GM19395 (cell line): ENCODE results near the gene CNR1.
"Not testable (repeated sequence)": the region's sequence is repeated elsewhere in the genome, so short reads cannot be mapped to it uniquely, and the experiment has no call there.

Experiments
- ATAC-seq: cut with Tn5 transposase; IDR thresholded peaks from one replicate; pipeline ENCODE4 v1.9.1; 2021; ENCODE audit warnings: mild to moderate bottlenecking, moderate library complexity; ENCODE audit not compliant: unreplicated experiment

Gene CNR1

DNA sequence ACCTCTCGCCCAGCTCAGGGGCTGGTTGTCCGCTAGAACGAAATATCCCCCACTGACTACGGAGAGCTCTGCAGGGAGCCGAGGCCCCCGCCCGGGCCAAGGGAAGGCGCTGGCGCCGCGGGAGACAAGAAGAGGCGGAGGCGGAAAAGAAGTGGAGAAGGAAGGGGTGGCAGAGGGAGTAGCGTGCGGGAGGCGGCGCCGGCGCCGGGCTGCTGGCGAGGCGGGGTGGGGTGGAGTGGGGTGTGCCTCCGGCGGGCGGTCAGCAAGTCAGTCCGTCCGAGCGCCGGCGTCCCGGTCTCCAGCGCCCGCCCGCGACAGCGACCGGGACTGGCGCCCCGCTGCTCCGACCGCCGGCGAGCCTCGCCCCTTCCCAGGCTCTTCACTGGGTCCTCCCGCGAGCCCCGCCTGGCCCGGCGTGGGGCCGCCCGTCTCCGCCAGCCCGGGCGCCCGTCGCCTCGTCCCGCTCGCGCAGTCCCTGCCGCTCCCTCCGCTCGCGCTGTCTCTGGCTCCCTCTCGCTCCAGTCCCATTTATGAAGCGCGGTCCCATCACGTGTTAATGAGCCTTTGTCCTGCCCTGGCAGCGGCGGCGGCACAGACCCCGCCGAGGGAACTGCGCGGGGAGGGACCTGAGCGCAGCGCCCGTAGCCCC, at the start of gene CNR1:
Gene CNR1, minus strand, starts transcription at position 504 of the 649 bp plus-strand sequence. CDS start 21,073 bp downstream, outside the sequence.
- ATAC-seq: peak; percentile 49

DNA sequence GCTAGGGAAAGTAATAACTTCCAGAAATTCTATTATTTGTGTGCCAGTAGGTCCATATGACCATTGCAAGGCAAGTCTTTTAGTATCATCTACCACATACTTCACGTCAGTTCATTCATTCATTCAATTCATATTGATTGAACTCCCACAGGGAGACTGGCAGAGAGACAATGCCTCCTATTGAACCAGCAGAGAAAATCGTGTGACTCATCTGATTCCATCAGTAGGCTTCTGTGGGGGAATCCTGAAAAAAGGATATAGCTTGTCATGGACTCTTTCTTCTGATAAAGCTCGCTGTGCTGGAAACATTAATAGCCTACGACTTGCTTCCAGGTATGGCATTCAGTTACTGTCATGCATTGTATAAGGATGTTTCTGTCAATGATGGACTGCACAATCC, 45.3 kb upstream of the CNR1 start:
- ATAC-seq: no peak

- ATAC-seq: no peak
Measured at GRCh38 chr6:88209301-88209700, 43.2 kb upstream of the CNR1 start.

GRCh38 chr6:88208726-88209125, 42.6 kb upstream of the CNR1 start:
- ATAC-seq: no peak

- not testable (repeated sequence) for ATAC-seq
Measured at GRCh38 chr6:88201734-88202133, 35.6 kb upstream of the CNR1 start.

- no peak for ATAC-seq
Measured at GRCh38 chr6:88184921-88185320, 18.8 kb upstream of the CNR1 start.

DNA sequence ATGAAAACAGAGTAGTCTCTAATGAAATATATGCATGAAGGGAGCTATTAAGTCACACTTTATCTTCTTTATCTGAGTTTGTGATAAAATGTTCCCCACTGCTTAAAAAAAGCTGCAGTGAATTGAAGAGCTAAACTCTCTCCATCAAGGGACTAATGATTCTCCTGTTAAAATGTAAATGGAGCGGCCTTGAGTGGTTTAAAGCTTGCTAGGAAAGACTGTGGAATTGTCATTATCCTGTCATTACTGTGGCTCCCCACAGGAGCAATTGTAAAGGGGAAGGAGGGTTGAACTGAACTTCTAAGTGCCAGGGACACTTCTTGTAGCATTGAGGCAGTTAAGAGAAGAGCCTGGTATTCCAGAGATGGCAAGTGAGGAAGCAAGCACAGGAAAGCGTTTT, 17.3 kb upstream of the CNR1 start:
- ATAC-seq: no peak

GRCh38 chr6:88179692-88180091, 13.5 kb upstream of the CNR1 start:
- ATAC-seq: peak; percentile 77

GRCh38 chr6:88177961-88178464, 11.9 kb upstream of the CNR1 start:
- ATAC-seq: peak; percentile 55

- peak; percentile 34 for ATAC-seq
Measured at GRCh38 chr6:88174906-88175305, 8.8 kb upstream of the CNR1 start.

GRCh38 chr6:88171312-88171711, 5.2 kb upstream of the CNR1 start:
- no peak for ATAC-seq

DNA sequence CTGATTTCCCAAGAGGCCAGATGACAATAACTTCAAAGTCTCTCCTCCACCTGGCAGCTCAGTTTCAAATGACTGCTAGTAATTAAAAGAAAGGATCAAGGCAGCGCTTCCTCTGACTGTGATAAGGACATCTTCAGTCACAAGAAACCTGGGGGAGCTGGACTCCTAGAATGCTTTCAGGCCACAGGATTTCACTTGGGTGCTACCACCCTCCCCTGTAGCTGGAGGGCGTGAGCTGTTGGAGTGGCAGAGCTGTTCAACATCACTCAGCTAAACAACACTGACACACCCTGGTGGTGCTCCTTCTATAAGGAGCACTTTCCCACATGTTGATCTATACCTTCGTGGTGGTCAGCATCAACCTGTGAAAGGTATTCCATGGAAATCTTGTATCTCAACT, 2.2 kb upstream of the CNR1 start:
- ATAC-seq: no peak

GRCh38 chr6:88167352-88167937, 1.3 kb upstream of the CNR1 start:
- ATAC-seq: peak; percentile 16

- ATAC-seq: peak; percentile 43
Measured at GRCh38 chr6:88166493-88167351, 575 bp upstream of the CNR1 start.

- ATAC-seq: peak; percentile 14
Measured at GRCh38 chr6:88165087-88165843, 882 bp downstream of the CNR1 start.

GRCh38 chr6:88164061-88164460, 2.1 kb downstream of the CNR1 start:
- no peak for ATAC-seq

DNA sequence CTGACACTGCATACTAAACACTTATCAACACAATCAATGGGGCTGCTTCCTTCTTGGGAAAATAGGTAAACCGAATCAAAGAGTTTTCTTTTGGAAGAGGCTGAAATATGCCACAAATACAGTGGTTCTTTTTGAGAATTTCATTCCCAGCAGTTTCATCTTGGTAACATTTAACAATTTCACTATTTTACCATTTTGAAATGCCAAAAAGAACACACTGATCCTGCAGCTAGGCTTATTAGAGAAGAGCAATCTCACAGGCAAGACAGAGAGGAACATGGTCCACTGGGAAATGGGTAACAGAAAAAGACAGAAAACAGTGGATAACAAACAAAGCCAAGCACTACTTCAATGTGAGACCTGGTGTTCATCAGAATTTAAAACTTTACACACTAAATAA, 2.5 kb downstream of the CNR1 start:
- no peak for ATAC-seq

GRCh38 chr6:88161940-88162339, 4.2 kb downstream of the CNR1 start:
- no peak for ATAC-seq

GRCh38 chr6:88157106-88157505, 9.0 kb downstream of the CNR1 start:
- ATAC-seq: no peak

DNA sequence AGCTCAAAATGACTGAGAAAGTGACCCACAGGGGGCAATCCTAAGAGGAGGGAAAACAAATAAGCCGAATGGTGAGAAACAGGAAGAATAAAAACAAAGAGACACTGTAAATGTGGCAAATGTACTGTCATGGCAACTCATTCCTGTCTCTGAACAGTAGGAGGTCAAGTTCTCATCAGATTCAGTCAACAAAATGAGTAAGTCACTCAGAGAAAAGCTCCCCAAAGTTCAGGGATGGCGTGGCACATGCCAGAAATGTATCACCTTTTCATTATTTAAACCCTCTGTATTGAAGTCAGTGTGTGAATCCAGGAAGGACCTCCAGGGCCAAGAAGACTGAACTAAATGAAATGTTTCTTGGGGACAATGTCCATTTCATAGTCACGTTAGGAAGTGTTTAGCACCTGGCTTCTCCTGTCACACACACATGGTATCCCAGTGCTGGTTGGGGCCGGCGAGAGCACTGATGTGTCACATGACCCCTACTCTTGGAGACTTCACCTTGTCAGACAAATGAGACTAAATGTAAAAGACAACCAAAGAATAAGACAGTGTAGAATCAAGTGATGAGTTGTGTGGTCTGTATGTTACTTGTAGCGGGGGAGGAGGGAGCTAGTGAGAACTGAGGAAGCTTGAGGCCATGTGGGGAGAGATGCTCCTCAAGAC, 20.7 kb downstream of the CNR1 start:
- no peak for ATAC-seq
